Loucy (cell line): Measurements from ENCODE around the gene FREM2.

Source experiments
- H2AFZ ChIP-seq: fragments of 200-600 bp; sonication (generic); 2 replicates; pipeline ENCODE4 v1.6.0; 2016; ENCODE audit warnings: antibody characterized with exemption, mild to moderate bottlenecking, low read length, moderate library complexity
- H3F3A ChIP-seq: fragments of 200-600 bp; 2 replicates; pipeline ENCODE4 v1.6.0; 2016; ENCODE audit warnings: antibody characterized with exemption, low read depth, mild to moderate bottlenecking
- H3K27me3 ChIP-seq: fragments of 200-600 bp; sonication (generic); 2 replicates; pipeline ENCODE4 v1.6.1; 2014; ENCODE audit warnings: low read length, mild to moderate bottlenecking; ENCODE audit not compliant: insufficient read depth, poor library complexity, severe bottlenecking
- H3K36me3 ChIP-seq: fragments of 200-600 bp; sonication (generic); 2 replicates; pipeline ENCODE4 v1.6.1; 2016; ENCODE audit warnings: low read length; ENCODE audit not compliant: insufficient read depth
- H3K4me1 ChIP-seq: fragments of 200-600 bp; sonication (generic); 2 replicates; pipeline ENCODE4 v1.5.1; 2014; ENCODE audit warnings: low read length, mild to moderate bottlenecking; ENCODE audit not compliant: insufficient read depth, poor library complexity, severe bottlenecking
- H3K4me2 ChIP-seq: fragments of 200-600 bp; sonication (generic); 2 replicates; pipeline ENCODE4 v1.6.0; 2014; ENCODE audit warnings: antibody characterized with exemption, low read length, low read depth, mild to moderate bottlenecking; ENCODE audit not compliant: poor library complexity, severe bottlenecking
- H3K4me3 ChIP-seq: fragments of 200-600 bp; sonication (generic); 2 replicates; pipeline ENCODE4 v1.5.1; 2014; ENCODE audit warnings: low read length, mild to moderate bottlenecking, mixed read lengths; ENCODE audit not compliant: poor library complexity, severe bottlenecking
- H3K79me2 ChIP-seq: fragments of 200-600 bp; sonication (generic); 2 replicates; pipeline ENCODE4 v1.6.1; 2014; ENCODE audit warnings: low read length; ENCODE audit not compliant: insufficient read depth
- H3K9ac ChIP-seq: fragments of 200-600 bp; sonication (generic); 2 replicates; pipeline ENCODE4 v1.6.0; 2014; ENCODE audit warnings: mild to moderate bottlenecking, low read depth, low read length, moderate library complexity; ENCODE audit not compliant: poor library complexity, severe bottlenecking
- H3K9me2 ChIP-seq: fragments of 200-600 bp; sonication (generic); replicated peaks from 2 replicates; pipeline ENCODE4 v1.6.1; 2016; ENCODE audit warnings: low read depth, low read length, mixed read lengths
- H3K9me3 ChIP-seq: fragments of 200-600 bp; sonication (generic); 2 replicates; pipeline ENCODE4 v1.6.1; 2014; ENCODE audit warnings: mild to moderate bottlenecking, antibody characterized with exemption, low read length, low read depth; ENCODE audit not compliant: insufficient read depth
- H4K20me1 ChIP-seq: fragments of 200-600 bp; sonication (generic); 2 replicates; pipeline ENCODE4 v1.6.0; 2014; ENCODE audit warnings: antibody characterized with exemption, low read length, mild to moderate bottlenecking; ENCODE audit not compliant: insufficient read depth, poor library complexity, severe bottlenecking
- EZH2phosphoT487 ChIP-seq: fragments of 200-600 bp; IDR thresholded peaks from 2 replicates; pipeline ENCODE4 v1.6.1; 2018; ENCODE audit warnings: antibody characterized with exemption, mild to moderate bottlenecking, moderate library complexity, borderline replicate concordance
- TF ChIP-seq, protein P1 (sequence below): fragments of 200-600 bp; sonication (generic); conservative IDR thresholded peaks from 2 replicates; pipeline ENCODE4 v1.5.1; 2014; ENCODE audit warnings: mild to moderate bottlenecking, antibody characterized with exemption, low read length

FREM2 gene

DNA sequence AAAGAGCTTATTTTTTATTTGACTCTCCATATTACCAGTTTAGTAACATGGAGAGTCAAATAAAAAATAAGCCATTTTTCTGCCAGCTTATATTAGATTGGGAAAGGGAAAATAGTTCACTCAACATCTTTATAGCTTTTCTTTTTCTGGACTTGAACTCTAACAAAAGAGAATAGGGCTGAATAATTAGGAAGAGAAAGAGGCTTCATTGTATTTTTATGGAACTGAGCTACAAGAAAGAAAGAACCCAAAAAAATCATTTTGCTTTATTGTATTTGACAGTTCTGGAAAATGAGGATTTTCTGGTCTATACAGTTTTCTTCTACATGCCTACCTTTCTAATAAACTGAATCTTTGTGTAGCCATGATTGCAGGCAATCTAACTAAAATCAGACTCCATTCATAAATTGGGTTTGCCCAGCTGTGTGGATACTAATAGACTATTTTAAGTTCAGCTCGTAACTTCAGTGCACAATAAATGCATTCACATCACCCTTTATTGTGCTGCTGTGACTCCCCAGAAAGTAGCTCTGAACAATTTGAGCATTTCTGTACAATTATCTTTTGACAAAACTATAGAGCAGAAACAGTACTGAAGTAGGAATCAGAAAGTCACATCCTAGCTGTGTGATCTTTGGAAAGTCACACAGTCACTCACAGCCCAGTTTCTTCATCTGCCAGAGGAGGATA lies 188.5 kb downstream of the FREM2 start:
- H3K79me2 ChIP-seq: no peaks in the 10 kb centered on the region
- no peaks in the 10 kb centered on the region for H3K36me3 ChIP-seq
- no peaks in the 10 kb centered on the region for H3K4me1 ChIP-seq
- no peak overlapping the region for H2AFZ ChIP-seq
- no peaks in the 10 kb centered on the region for H3K9me2 ChIP-seq
- no peak overlapping the region for H3K4me3 ChIP-seq
- H3K4me2 ChIP-seq: no peak overlapping the region
- H4K20me1 ChIP-seq: no peaks in the 10 kb centered on the region
- H3K9ac ChIP-seq: no peak overlapping the region
- no peaks in the 10 kb centered on the region for H3F3A ChIP-seq
- TF ChIP-seq, protein P1, sequence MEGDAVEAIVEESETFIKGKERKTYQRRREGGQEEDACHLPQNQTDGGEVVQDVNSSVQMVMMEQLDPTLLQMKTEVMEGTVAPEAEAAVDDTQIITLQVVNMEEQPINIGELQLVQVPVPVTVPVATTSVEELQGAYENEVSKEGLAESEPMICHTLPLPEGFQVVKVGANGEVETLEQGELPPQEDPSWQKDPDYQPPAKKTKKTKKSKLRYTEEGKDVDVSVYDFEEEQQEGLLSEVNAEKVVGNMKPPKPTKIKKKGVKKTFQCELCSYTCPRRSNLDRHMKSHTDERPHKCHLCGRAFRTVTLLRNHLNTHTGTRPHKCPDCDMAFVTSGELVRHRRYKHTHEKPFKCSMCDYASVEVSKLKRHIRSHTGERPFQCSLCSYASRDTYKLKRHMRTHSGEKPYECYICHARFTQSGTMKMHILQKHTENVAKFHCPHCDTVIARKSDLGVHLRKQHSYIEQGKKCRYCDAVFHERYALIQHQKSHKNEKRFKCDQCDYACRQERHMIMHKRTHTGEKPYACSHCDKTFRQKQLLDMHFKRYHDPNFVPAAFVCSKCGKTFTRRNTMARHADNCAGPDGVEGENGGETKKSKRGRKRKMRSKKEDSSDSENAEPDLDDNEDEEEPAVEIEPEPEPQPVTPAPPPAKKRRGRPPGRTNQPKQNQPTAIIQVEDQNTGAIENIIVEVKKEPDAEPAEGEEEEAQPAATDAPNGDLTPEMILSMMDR: no peak
- no peak for TF ChIP-seq EZH2phosphoT487
- H3K27me3 ChIP-seq: no peaks in the 10 kb centered on the region
- no peaks in the 10 kb centered on the region for H3K9me3 ChIP-seq

DNA sequence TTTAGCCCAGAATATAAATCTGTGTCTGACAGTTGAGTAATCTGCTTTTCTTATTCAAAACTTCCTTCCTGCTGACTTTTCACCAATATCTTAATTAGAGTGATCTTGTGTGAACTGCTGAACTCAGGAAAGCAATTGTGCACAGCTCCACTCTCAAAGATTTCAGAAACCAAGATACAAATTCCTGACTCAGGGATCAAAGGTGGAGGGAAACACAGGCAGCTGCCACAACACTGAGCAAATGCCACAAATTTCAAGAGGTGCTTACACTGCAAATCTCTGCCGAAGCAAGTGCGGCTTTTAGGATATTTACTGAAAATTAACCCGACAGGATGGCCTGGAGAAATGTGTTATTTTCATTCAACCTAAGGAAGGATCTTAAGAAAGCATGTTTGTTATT lies 192.4 kb downstream of the FREM2 start:
- H3K9ac ChIP-seq: no peak overlapping the region
- H3F3A ChIP-seq: no peaks in the 10 kb centered on the region
- H2AFZ ChIP-seq: no peak overlapping the region
- H3K27me3 ChIP-seq: no peaks in the 10 kb centered on the region
- H3K9me2 ChIP-seq: no peaks in the 10 kb centered on the region
- H3K4me2 ChIP-seq: no peak overlapping the region
- H3K4me3 ChIP-seq: no peak overlapping the region
- H3K36me3 ChIP-seq: no peaks in the 10 kb centered on the region
- TF ChIP-seq EZH2phosphoT487: no peak
- TF ChIP-seq, protein P1: no peak
- no peaks in the 10 kb centered on the region for H4K20me1 ChIP-seq
- no peaks in the 10 kb centered on the region for H3K79me2 ChIP-seq
- no peaks in the 10 kb centered on the region for H3K4me1 ChIP-seq
- no peaks in the 10 kb centered on the region for H3K9me3 ChIP-seq

- TF ChIP-seq EZH2phosphoT487: no peak
- TF ChIP-seq, protein P1: no peak
- Histone ChIP-seq H3K36me3 (no peaks in the 10 kb centered on the region), H3K9me2 (no peaks in the 10 kb centered on the region), H4K20me1 (no peaks in the 10 kb centered on the region), H3K9me3 (no peaks in the 10 kb centered on the region), H3K4me2 (no peak overlapping the region), H3K4me3 (no peak overlapping the region), H3K4me1 (no peaks in the 10 kb centered on the region), H3K9ac (no peak overlapping the region), H2AFZ (no peak overlapping the region), H3F3A (no peaks in the 10 kb centered on the region), H3K79me2 (no peaks in the 10 kb centered on the region), H3K27me3 (no peaks in the 10 kb centered on the region)
Measured at GRCh38 chr13:38879786-38880185, 192.9 kb downstream of the FREM2 start.
